IMR-90 (cell line): Measurements from ENCODE around the gene ACOX3. TPM values are rescaled to one million over a fixed set of nuclear protein-coding genes. Genes with fewer than 3 reads are reported as not detected.

Experiments
- ATAC-seq: fragments of 200-7000 bp; cut with Tn5 transposase; 2 replicates; pipeline ENCODE4 v1.9.1; 2020; ENCODE audit warnings: low read depth, mild to moderate bottlenecking, moderate library complexity
- BruUV-seq: library from RNA; stranded (reverse); fragments of 400-500 nt; replicated peaks from 2 replicates; lab custom pipeline; 2021; lab: Mats Ljungman, UMichigan
- CTCF ChIA-PET: fragments of 300-600 bp; formaldehyde crosslinking; extraction: SDS; loops from one replicate; lab custom pipeline; 2021; ENCODE audit warnings: antibody characterized with exemption; lab: Yijun Ruan, JAX
- POLR2A ChIA-PET: fragments of 300-600 bp; sonication (Branson Sonifier 250); formaldehyde crosslinking; loops from one replicate; lab custom pipeline; 2022; ENCODE audit warnings: antibody characterized with exemption; ENCODE audit not compliant: unreplicated experiment; lab: Charles Lee
- DNase-seq: peaks from one replicate; pipeline ENCODE4 v3.0.0; 2013
- H2AFZ ChIP-seq: replicated peaks from 2 replicates; pipeline ENCODE3; 2013; ENCODE audit warnings: low read length, mild to moderate bottlenecking; ENCODE audit not compliant: poor library complexity
- H2AK5ac ChIP-seq: 2 replicates; pipeline ENCODE4 v1.6.1; 2013; ENCODE audit warnings: low read depth, low read length, inconsistent platforms
- H2AK9ac ChIP-seq: replicated peaks from 2 replicates; pipeline ENCODE3; 2013; ENCODE audit warnings: mild to moderate bottlenecking, low read depth, low read length, moderate library complexity; ENCODE audit not compliant: poor library complexity
- H2BK120ac ChIP-seq: 2 replicates; pipeline ENCODE4 v1.6.1; 2013; ENCODE audit warnings: low read depth, low read length, inconsistent platforms
- H2BK15ac ChIP-seq: 3 replicates; pipeline ENCODE4 v1.6.1; 2013; ENCODE audit warnings: low read depth, low read length, inconsistent platforms
- H2BK20ac ChIP-seq: 2 replicates; pipeline ENCODE4 v1.6.1; 2013; ENCODE audit warnings: low read depth, mild to moderate bottlenecking, inconsistent platforms, low read length, moderate library complexity
- H2BK5ac ChIP-seq: 2 replicates; pipeline ENCODE4 v1.6.1; 2013; ENCODE audit warnings: mild to moderate bottlenecking, low read depth, low read length, inconsistent platforms; ENCODE audit not compliant: poor library complexity, severe bottlenecking
- H3K14ac ChIP-seq: replicated peaks from 2 replicates; pipeline ENCODE4 v1.6.1; 2013; ENCODE audit warnings: low read depth, low read length, inconsistent platforms
- H3K18ac ChIP-seq: 2 replicates; pipeline ENCODE4 v1.6.1; 2013; ENCODE audit warnings: low read depth, low read length, control low read depth
- H3K23ac ChIP-seq: 2 replicates; pipeline ENCODE4 v1.6.1; 2013; ENCODE audit warnings: low read depth, low read length, inconsistent platforms
- H3K27ac ChIP-seq: 2 replicates; pipeline ENCODE4 v1.5.1; 2013; ENCODE audit warnings: mild to moderate bottlenecking, control low read depth, low read length; ENCODE audit not compliant: insufficient read depth
- H3K27me3 ChIP-seq: 2 replicates; pipeline ENCODE4 v1.6.1; 2013; ENCODE audit warnings: low read length; ENCODE audit not compliant: control insufficient read depth, insufficient read depth
- H3K36me3 ChIP-seq: 2 replicates; pipeline ENCODE4 v1.6.1; 2013; ENCODE audit warnings: low read length, mixed read lengths; ENCODE audit not compliant: control insufficient read depth, insufficient read depth
- H3K4ac ChIP-seq: 2 replicates; pipeline ENCODE4 v1.6.1; 2013; ENCODE audit warnings: low read depth, low read length, inconsistent platforms
- H3K4me1 ChIP-seq: 2 replicates; pipeline ENCODE4 v1.6.1; 2013; ENCODE audit warnings: low read length, mixed read lengths; ENCODE audit not compliant: control insufficient read depth, insufficient read depth
- H3K4me2 ChIP-seq: 2 replicates; pipeline ENCODE4 v1.6.1; 2013; ENCODE audit warnings: low read depth, mild to moderate bottlenecking, control low read depth, low read length, moderate library complexity
- H3K4me3 ChIP-seq: 2 replicates; pipeline ENCODE4 v1.5.1; 2013; ENCODE audit warnings: low read depth, mild to moderate bottlenecking, control low read depth, low read length, moderate library complexity; ENCODE audit not compliant: insufficient read depth
- H3K56ac ChIP-seq: 2 replicates; pipeline ENCODE4 v1.6.1; 2013; ENCODE audit warnings: low read length, inconsistent platforms; ENCODE audit not compliant: insufficient read depth; ENCODE audit errors: extremely low read depth
- H3K79me1 ChIP-seq, 2 experiments: 2 replicates each; pipeline ENCODE4 v1.6.1; 2013; ENCODE audit warnings: low read length in 2 of 2, inconsistent platforms in 1 of 2, low read depth in 1 of 2
- H3K9ac ChIP-seq: 2 replicates; pipeline ENCODE4 v1.6.1; 2013; ENCODE audit warnings: low read depth, low read length, control low read depth
- H3K9me1 ChIP-seq: 2 replicates; pipeline ENCODE4 v1.6.1; 2013; ENCODE audit warnings: low read length, inconsistent platforms; ENCODE audit not compliant: insufficient read depth
- H3K9me3 ChIP-seq: 2 replicates; pipeline ENCODE4 v1.6.1; 2013; ENCODE audit warnings: low read length; ENCODE audit not compliant: control insufficient read depth, insufficient read depth
- H4K20me1 ChIP-seq: 2 replicates; pipeline ENCODE4 v1.6.1; 2013; ENCODE audit warnings: low read length, inconsistent platforms; ENCODE audit not compliant: insufficient read depth
- H4K5ac ChIP-seq: 2 replicates; pipeline ENCODE4 v1.6.1; 2013; ENCODE audit warnings: mild to moderate bottlenecking, low read depth, low read length, control low read depth
- H4K8ac ChIP-seq, 2 experiments: 2 replicates each; pipeline ENCODE4 v1.6.1; 2013; ENCODE audit warnings: low read depth in 2 of 2, low read length in 2 of 2, control low read depth in 1 of 2, inconsistent platforms in 1 of 2
- H4K91ac ChIP-seq: 2 replicates; pipeline ENCODE4 v1.6.1; 2013; ENCODE audit warnings: low read depth, low read length, inconsistent platforms; ENCODE audit not compliant: insufficient read depth
- BHLHE40 ChIP-seq: fragments of 150-350 bp; IDR thresholded peaks from 2 replicates; pipeline ENCODE4 v1.6.1; 2016; ENCODE audit warnings: mild to moderate bottlenecking, low read depth, low read length
- CEBPB ChIP-seq: IDR thresholded peaks from 2 replicates; pipeline ENCODE4 v1.6.1; 2012; ENCODE audit warnings: low read depth, low read length, improper control_type of control experiment
- CHD1 ChIP-seq: IDR thresholded peaks from 2 replicates; pipeline ENCODE4 v1.6.1; 2012; ENCODE audit warnings: low read depth, low read length, improper control_type of control experiment
- CTCF ChIP-seq: conservative IDR thresholded peaks from 2 replicates; pipeline ENCODE4 v1.5.1; 2012; ENCODE audit warnings: mild to moderate bottlenecking, low read depth, low read length, improper control_type of control experiment
- ELK1 ChIP-seq: fragments of 150-350 bp; IDR thresholded peaks from 2 replicates; pipeline ENCODE4 v1.6.1; 2016; ENCODE audit warnings: low read depth, mild to moderate bottlenecking, low read length, moderate library complexity, borderline replicate concordance
- FOS ChIP-seq: fragments of 150-350 bp; IDR thresholded peaks from 2 replicates; pipeline ENCODE4 v1.6.1; 2016; ENCODE audit warnings: low read depth, low read length
- MAFK ChIP-seq: IDR thresholded peaks from 2 replicates; pipeline ENCODE4 v1.6.1; 2012; ENCODE audit warnings: low read depth, low read length, improper control_type of control experiment
- MAZ ChIP-seq: IDR thresholded peaks from 2 replicates; pipeline ENCODE4 v1.6.1; 2012; ENCODE audit warnings: low read depth, mild to moderate bottlenecking, low read length, improper control_type of control experiment, moderate library complexity, borderline replicate concordance
- MXI1 ChIP-seq: IDR thresholded peaks from 2 replicates; pipeline ENCODE4 v1.6.1; 2012; ENCODE audit warnings: low read depth, mild to moderate bottlenecking, low read length, moderate library complexity, borderline replicate concordance
- NFE2L2 ChIP-seq: fragments of 150-350 bp; IDR thresholded peaks from 2 replicates; pipeline ENCODE4 v1.6.1; 2016; ENCODE audit warnings: low read depth, mild to moderate bottlenecking, low read length
- POLR2A ChIP-seq: IDR thresholded peaks from 2 replicates; pipeline ENCODE4 v1.6.1; 2012; ENCODE audit warnings: mild to moderate bottlenecking, low read depth, low read length
- RAD21 ChIP-seq: IDR thresholded peaks from 2 replicates; pipeline ENCODE4 v1.6.1; 2012; ENCODE audit warnings: low read length, improper control_type of control experiment
- RCOR1 ChIP-seq: IDR thresholded peaks from 2 replicates; pipeline ENCODE4 v1.6.1; 2012; ENCODE audit warnings: mild to moderate bottlenecking, low read length, improper control_type of control experiment; ENCODE audit not compliant: insufficient replicate concordance
- RFX5 ChIP-seq: IDR thresholded peaks from 2 replicates; pipeline ENCODE4 v1.8.0; 2012; ENCODE audit warnings: low read depth, mild to moderate bottlenecking, low read length, moderate library complexity
- SMC3 ChIP-seq: fragments of 150-350 bp; IDR thresholded peaks from 2 replicates; pipeline ENCODE4 v1.6.1; 2016; ENCODE audit warnings: low read depth, mild to moderate bottlenecking, antibody characterized with exemption, low read length, moderate library complexity
- USF2 ChIP-seq: fragments of 150-350 bp; IDR thresholded peaks from 2 replicates; pipeline ENCODE4 v1.6.1; 2017; ENCODE audit warnings: mild to moderate bottlenecking, antibody characterized with exemption, low read length, low read depth
- WGBS, 2 experiments: methylation state at CpG; one replicate each; pipeline versions ENCODE4 v1.1.5 to v1.1.7; 2013; ENCODE audit warnings: missing lambda C conversion rate in 2 of 2; ENCODE audit not compliant: insufficient read length in 1 of 2; ENCODE audit errors: extremely low coverage in 2 of 2; 5-methylcytosine and 5-hydroxymethylcytosine counted together
- dilution Hi-C: fragments of 300-500 bp; cut with HindIII; formaldehyde crosslinking; loops from one replicate; pipeline ENCODE4 v1.14.3; 2018; ENCODE audit warnings: low sequenced_read_pairs; ENCODE audit not compliant: unreplicated experiment
- in situ Hi-C: fragments of 300-500 bp; cut with MboI; formaldehyde crosslinking; loops from 3 replicates; pipeline ENCODE4 v1.14.3; 2019; ENCODE audit warnings: low sequenced_read_pairs, inconsistent platforms, mixed read lengths
- intact Hi-C: fragments of 100-400 bp; cut with micrococcal nuclease; formaldehyde crosslinking; loops from 2 replicates; pipeline ENCODE4 v1.10.0; 2022
- polyA plus RNA-seq, 3 experiments: library from polyadenylated mRNA; depleted of rRNA; stranded (reverse); fragments of >200 nt; gene quantifications; 2 replicates each; pipeline ENCODE4 v1.2.3, GENCODE V29; 2012; ENCODE audit warnings: low replicate concordance in 1 of 3
- total RNA-seq: library from RNA; depleted of rRNA; stranded (reverse); fragments of >200 nt; gene quantifications from 2 replicates; pipeline ENCODE4 v1.2.3, GENCODE V29; 2012

ACOX3 gene
- total and polyA plus RNA-seq, 2 of the 4 experiments (the other 2 are of a cell fraction), result 15.2 to 25.8 TPM

GRCh38 chr4:8378101-8378724, 62.3 kb downstream of the ACOX3 start:
- WGBS, 2 experiments, result 88% methylated on average over 4 of the region's 17 CpGs; no CpG with 5 or more reads in 1 of the 2 experiments
- Histone ChIP-seq H4K8ac (no peak overlapping the region), H2BK15ac (no peak overlapping the region), H2BK5ac (no peak overlapping the region), H3K4me1 (no peaks in the 10 kb centered on the region), H3K9me1 (0 out of 2 replicates have a peak, but pooled peaks cover 1% of the 10 kb centered on the region), H4K20me1 (peaks cover under 1% of the 10 kb centered on the region; the same call in 1 of the 2 replicates), H3K9ac (no peak overlapping the region), H2AFZ (no peak overlapping the region), H3K9me3 (no peaks in the 10 kb centered on the region), H3K18ac (no peak overlapping the region), H3K4ac (no peak overlapping the region), H3K4me2 (no peak overlapping the region), H3K36me3 (peaks cover 22% of the 10 kb centered on the region), H2BK20ac (no peak overlapping the region), H3K23ac (no peak overlapping the region), H2AK5ac (no peak overlapping the region), H3K27ac (no peak overlapping the region), H4K5ac (no peak overlapping the region), H4K91ac (no peak overlapping the region), H3K14ac (no peak overlapping the region), H3K27me3 (no peaks in the 10 kb centered on the region), H3K56ac (no peak overlapping the region), H2BK120ac (no peak overlapping the region), H3K79me1 (no peaks in the 10 kb centered on the region), H2AK9ac (peak overlapping the region; percentile 66), H3K4me3 (no peak overlapping the region)
- dilution Hi-C loops, result no loop called here
- DNase-seq, result no peak
- BruUV-seq, result no TSS peak
- in situ Hi-C loops, result no loop called here
- intact Hi-C loops, result no loop called here
- CTCF ChIA-PET, result no interaction called here
- TF ChIP-seq MAZ (no peak), BHLHE40 (no peak), RCOR1 (no peak), POLR2A (no peak), CHD1 (no peak), ELK1 (no peak), CEBPB (no peak), MAFK (no peak), FOS (no peak), RFX5 (no peak), NFE2L2 (no peak), RAD21 (no peak), SMC3 (no peak), MXI1 (no peak), USF2 (no peak), CTCF (no peak)
- POLR2A ChIA-PET, result no interaction called here
- no peak for ATAC-seq
